NCI-H524 (cell line): Measurements from ENCODE around the gene TRAK1.
"Not testable (repeated sequence)": the region's sequence is repeated elsewhere in the genome, so short reads cannot be mapped to it uniquely, and the experiment has no call there.

Experiments used
- DNase-seq, 2 experiments: peaks; one replicate each; lab custom pipeline; 2025; lab: John Stamatoyannopoulos, UW

The TRAK1 gene

DNA sequence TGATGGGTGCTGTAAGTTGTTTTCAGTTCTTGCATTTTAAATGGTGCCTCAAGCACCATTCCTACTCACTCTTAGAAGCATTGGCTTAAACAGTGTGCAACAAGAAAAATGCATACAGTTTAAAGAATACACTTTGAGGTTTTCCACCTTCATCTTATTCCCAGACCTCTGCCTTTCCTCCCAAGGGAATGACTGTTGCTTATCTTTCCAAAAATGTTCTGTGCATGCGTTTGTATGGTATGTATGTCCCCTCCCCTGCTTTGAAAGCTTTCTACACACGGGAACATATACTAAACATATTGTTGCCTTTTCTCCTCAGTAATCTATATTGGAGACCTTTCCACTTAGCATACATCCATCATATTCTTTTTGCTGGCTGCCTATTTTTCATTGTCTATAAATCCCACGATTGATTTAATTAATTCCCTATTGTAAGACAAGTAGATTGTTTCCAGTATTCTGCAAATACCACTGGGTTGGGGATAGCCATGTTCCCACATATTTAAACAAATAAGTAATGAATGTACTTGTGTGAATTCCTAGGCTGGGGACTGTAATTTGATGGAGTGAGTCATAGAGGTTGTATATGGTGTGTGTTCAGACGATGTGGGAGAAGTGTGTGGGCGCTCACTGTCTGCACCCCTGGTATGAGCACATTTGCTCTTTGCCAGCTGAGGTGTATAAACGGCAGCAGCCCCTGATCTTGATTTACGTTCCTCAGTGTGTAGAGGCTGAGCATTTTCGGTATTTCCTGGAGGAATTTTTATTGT, 5.8 kb downstream of the TRAK1 start:
- no peak for DNase-seq

DNA sequence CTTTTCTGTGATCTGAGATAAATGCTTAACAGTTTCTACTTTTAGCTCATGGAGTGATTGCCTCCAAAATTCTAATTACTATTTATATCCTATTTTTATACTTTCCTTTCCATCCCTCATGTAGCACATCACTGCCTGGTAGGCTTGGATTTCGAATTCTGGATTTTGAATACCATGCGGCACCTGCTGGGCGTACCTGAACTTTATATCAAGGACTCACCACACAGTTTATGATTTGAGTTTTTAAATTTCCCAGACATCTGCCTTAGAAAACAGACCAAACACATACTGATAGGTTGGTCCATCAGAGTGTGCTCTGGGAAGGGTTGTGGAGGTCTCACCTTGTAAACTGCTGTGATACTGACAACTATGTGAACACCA, 6.4 kb downstream of the TRAK1 start:
- no peak for DNase-seq

DNA sequence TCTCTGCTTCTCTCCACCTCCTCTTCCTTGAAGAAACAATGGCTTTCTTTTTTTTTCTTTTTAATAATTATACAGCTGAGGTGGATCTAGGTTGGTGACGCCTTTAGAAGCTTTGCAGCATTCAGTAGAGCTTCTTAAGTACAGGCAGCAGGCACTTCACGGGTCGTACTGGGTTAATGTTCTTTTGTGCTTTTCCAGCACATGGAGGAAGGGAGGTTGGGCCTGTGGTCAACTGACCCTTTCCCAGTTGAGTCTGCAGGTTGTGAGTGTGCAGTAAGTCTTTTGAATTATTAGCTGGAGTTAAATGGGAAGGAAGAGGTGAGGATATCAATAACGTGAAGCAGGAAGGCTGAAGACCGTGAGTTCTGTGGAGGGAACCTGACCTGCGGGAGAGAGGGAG, 7.0 kb downstream of the TRAK1 start:
- no peak for DNase-seq

- no peak for DNase-seq
These were observed 8.0 kb downstream of the TRAK1 start for GRCh38 chr3:42099020-42099765.

DNA sequence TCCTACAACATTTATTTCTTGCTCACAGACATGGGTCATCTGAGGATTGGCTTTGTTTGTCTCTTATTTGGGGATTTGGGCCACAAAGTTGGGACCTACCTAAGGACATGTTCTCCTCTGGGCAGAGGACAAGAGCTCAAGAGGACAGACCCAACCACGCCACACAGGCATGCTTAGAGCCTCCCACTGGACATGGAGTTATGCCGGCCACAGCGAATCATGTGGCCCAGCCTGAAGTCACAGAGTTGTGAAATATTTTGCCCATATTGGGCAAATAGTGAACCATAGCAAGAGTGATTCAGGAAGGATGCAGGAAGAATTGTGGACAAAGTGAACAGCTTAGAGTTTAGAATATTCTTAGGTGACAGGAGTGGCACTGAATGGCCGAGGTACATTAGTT, 9.9 kb downstream of the TRAK1 start:
- no peak for DNase-seq

DNA sequence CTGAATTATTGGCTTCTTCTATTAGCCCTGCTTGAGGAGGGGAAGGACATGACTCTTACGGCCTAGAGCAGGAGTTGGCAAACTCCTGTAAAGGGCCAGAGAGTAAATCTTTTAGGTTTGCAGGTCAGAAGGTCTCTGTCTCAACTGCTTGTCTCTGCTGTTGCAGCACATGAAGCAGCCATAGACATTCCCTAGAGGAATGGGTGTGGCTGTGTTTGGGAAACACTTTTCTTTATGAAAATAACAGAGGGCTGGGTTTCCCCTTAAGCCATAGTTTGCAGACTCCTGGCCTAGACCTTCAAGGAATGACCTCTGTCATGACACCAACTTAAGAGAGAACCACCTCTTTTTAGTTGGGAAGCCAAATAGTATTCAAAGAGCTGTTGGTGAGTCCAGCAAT, 10.3 kb downstream of the TRAK1 start:
- DNase-seq = no peak

GRCh38 chr3:42102571-42102970, 11.4 kb downstream of the TRAK1 start:
- DNase-seq = no peak

DNA sequence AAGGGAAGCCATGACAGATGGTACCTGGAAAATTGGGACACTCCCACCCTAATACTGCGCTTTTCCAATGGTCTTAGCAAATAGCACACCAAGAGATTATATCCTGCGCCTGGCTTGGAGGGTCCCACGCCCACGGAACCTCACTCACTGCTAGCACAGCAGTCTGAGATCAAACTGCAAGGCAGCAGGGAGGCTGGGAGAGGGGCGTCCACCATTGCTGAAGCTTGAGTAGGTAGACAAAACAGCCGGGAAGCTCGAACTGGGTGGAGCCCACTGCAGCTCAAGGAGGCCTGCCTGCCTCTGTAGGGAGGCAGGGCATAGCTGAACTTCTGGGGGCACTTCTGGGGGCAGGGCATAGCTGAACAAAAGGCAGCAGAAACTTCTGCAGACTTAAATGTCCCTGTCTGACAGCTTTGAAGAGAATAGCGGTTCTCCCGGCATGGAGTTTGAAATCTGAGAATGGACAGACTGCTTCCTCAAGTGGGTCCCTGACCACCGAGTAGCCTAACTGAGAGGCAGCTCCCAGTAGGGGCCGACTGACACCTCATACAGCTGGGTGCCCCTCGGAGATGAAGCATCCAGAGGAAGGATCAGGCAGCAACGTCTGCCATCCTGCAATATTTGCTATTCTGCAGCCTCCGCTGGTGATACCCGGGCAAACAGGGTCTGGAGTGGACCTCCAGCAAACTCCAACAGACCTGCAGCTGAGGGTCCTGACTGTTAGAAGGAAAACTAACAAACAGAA, 12.9 kb downstream of the TRAK1 start:
- not testable (repeated sequence) for DNase-seq

- DNase-seq = not testable (repeated sequence)
These were observed 14.8 kb downstream of the TRAK1 start for GRCh38 chr3:42105994-42106393.

GRCh38 chr3:42106646-42107045, 15.5 kb downstream of the TRAK1 start:
- no peak for DNase-seq

DNA sequence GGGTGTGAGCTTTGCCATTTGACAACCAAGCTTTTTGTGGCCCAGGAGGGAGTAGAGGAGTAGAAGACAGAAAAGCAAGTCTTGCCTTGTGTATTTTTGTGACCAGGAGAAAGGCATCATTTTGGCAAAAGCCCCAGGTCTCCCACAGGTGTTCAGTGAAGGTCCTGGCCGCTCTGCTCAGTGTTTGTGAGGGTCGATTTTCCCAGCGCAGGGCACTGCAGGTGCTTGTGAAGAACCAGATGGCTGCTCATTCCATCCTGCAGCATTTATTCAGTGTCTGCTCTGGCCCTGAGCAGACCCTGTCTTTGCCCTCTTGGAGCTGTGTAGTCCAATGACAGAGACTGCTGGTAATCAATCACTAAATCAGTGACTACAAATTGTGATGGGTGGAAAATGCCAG, 19.5 kb downstream of the TRAK1 start:
- no peak for DNase-seq

GRCh38 chr3:42114130-42114725, 23.1 kb downstream of the TRAK1 start:
- DNase-seq = no peak

DNA sequence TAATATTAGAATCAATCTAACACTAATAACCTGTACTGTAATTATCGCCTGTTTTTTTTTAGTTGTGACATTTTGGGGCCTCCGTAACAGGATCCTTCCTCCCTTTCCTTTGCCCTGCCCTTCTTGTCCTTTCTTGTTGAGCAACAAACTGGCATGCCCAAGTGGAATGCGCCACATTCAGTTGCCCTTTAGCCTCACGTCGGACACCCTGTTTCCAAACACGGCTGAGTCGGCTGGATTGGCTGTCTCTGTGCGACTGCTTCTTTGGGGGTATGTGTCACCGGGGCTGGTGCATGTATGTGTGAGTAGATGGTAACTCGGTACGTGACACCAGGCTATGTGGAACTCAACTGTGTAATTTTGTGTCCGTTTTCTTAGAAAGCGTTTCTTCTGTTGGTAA, 24.1 kb downstream of the TRAK1 start:
- DNase-seq = no peak

GRCh38 chr3:42115946-42116345, 24.8 kb downstream of the TRAK1 start:
- no peak for DNase-seq

DNA sequence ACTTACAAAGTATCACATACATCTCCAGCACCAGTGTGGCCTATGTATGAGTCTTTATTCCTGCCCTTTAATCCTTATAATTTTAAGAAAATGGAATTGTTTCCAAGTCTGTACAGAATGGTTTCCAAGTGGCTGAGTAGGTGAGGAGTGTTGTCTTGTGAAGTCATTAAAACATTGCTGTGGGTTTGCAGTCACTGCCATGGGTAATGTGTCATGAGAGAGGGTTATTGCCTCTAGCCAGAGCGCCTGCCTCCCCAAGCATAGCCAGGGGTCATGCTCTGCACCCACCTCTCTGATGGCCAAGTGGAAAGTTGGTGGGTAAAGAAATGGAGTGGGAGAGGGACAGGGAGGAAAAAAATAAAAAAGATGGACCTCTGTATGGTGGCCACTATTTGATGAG, 25.3 kb downstream of the TRAK1 start:
- DNase-seq = no peak

DNA sequence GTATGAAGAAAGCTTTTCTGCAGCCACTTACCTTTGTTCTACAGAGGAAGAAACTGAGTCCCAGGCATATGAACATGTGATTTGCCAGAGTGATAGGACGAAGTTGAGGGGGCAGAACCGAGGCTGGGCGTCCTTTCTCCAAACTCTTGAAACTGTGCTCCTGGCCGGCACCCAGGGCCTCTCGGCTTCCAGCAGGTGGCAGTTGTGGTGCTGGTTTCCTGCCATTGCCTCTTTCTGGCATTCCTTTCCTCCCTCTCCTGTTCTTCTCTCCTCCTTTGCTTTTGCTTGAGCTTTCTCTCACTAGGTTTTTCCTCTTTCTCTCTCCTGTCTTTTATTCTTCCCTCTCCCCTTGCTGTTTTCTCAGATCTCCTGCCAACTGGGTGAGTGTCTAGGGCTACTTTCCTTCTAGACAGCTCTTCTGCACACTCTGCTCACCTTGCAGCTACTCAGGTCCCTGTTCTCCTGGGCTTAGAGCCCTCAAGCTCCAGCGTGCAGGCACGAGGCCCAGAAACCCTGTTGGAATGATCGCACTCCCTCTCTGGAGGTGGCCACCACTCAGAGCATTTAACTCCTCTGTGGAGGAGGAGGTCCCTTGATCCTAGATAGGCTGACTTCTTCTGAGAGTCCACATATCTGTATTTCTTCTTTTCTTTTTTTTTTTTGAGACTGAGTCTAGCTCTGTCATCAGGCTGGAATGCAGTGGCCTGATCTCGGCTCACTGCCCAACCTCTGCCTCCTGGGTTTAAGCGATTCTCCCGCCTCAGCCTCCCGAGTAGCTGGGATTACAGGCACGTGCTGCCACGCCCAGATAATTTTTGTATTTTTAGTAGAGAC, 26.2 kb downstream of the TRAK1 start:
- peak in 1 of 2 experiments; percentile 8 for DNase-seq

GRCh38 chr3:42118762-42119361, 27.7 kb downstream of the TRAK1 start:
- DNase-seq = peak; percentile 21 to 68

- no peak for DNase-seq
These were observed 28.6 kb downstream of the TRAK1 start for GRCh38 chr3:42119561-42120355.

- peak in 1 of 2 experiments; percentile 10 for DNase-seq
These were observed 29.7 kb downstream of the TRAK1 start for GRCh38 chr3:42120866-42121265.
